HFF-Myc (cell line): Measurements from ENCODE around the gene HOXA2.

Experiments
- DNase-seq: peaks from one replicate; pipeline ENCODE4 v3.0.0-alpha.2; 2011; ENCODE audit warnings: low read depth; ENCODE audit errors: extremely low read depth
- H3K4me3 ChIP-seq: replicated peaks from 2 replicates; pipeline ENCODE4 v1.5.1; 2011; ENCODE audit warnings: low read depth, mild to moderate bottlenecking, control low read depth, low read length
- CTCF ChIP-seq: IDR thresholded peaks from 2 replicates; pipeline ENCODE4 v1.5.1; 2012; ENCODE audit warnings: mild to moderate bottlenecking, low read depth, low read length, control low read depth; ENCODE audit errors: missing control alignments

The HOXA2 gene

GRCh38 chr7:27073076-27073475 is 29.4 kb downstream of the HOXA2 start:
- no peak for TF ChIP-seq CTCF
- no peak for DNase-seq
- H3K4me3 ChIP-seq = no peak overlapping the region

GRCh38 chr7:27071622-27072390 is 30.7 kb downstream of the HOXA2 start:
- no peak overlapping the region for H3K4me3 ChIP-seq
- no peak for TF ChIP-seq CTCF
- DNase-seq = no peak

- no peak for TF ChIP-seq CTCF
- H3K4me3 ChIP-seq = no peak overlapping the region
- DNase-seq = no peak
These were observed 34.2 kb downstream of the HOXA2 start for GRCh38 chr7:27068259-27068658.

- no peak for DNase-seq
- TF ChIP-seq CTCF = no peak
- no peak overlapping the region for H3K4me3 ChIP-seq
These were observed 36.3 kb downstream of the HOXA2 start for GRCh38 chr7:27066148-27066547.

GRCh38 chr7:27065709-27066108 is 36.8 kb downstream of the HOXA2 start:
- TF ChIP-seq CTCF = no peak
- H3K4me3 ChIP-seq = no peak overlapping the region
- no peak for DNase-seq

GRCh38 chr7:27064661-27065060 is 37.8 kb downstream of the HOXA2 start:
- no peak overlapping the region for H3K4me3 ChIP-seq
- TF ChIP-seq CTCF = no peak
- no peak for DNase-seq

- TF ChIP-seq CTCF = no peak
- no peak overlapping the region for H3K4me3 ChIP-seq
- DNase-seq = no peak
These were observed 38.3 kb downstream of the HOXA2 start for GRCh38 chr7:27064159-27064558.
